Left hindlimb (tissue), 1 donor: ENCODE data around the gene AFAP1.

Experiments
- DNase-seq: peaks from one replicate; pipeline ENCODE4 v3.0.0-alpha.2; 2018

AFAP1 gene

DNA sequence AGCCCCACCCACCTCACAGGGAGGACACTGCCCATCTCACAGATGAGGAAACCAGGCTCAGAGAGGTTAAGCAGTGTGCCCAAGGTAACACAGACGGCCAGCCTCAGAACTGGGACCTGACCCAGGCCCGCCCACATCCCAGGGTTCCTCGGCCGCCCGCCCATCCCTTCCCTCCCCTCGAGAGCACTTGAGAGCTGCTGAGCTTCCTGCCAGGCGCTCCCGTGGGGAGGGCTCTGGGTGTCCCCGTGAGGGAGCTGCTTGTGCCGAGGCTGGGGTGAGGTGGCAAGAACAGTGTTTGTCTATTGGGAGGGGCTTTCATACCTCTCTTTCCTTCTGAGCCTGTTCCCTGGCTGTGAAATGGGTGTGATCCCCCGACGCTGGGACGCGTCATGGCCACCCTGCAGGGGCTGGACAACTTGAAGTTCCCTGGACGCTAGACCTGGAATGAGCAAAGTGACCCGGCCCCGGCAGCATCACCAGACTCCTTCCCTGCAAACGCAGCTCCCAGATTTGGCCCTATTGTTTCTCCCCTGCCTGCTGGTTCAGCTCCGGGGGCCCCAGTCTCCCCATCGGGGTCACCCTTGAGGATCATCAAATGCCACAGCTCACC, 204.9 kb downstream of the AFAP1 start:
- no peak for DNase-seq

DNA sequence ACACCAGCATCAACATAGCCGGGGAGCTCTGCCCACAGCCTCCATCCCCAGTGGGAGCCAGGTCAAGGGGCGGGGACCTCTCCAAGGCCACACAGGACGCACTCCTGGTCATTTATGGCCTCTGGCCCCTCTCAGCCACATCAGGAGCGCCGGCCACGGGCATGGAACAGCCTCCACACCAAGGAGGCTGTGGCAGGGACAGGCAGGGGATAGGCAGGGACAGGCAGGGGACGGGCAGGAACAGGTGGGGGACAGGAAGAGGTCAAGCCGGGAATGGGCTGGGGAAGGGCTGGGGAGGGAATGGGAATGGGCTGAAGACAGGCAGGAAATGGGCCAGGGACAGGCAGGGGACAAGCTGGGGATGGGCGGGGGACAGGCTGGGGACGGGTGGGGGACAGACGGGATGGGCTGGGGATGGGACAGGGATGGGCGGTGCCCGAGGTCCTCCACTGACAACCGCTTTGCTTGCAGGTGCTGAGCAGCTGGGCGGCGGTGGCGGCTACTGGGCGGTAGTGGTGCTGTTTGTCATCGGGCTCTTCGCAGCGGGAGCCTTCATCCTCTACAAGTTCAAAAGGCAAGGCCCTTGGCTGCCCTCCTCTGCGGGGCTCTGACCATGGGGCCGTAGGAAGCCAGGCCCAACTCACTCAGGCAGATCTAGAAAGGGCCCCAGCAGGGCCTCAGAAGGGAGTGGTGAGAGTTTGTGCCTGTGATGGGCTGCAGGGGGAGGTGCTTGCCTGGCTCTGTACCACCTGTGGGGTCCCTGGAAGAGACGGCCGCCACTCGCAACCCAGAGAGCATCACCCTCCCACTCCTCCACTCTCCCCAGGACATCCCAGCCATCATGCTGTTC, 205.6 kb downstream of the AFAP1 start:
- no peak for DNase-seq

DNA sequence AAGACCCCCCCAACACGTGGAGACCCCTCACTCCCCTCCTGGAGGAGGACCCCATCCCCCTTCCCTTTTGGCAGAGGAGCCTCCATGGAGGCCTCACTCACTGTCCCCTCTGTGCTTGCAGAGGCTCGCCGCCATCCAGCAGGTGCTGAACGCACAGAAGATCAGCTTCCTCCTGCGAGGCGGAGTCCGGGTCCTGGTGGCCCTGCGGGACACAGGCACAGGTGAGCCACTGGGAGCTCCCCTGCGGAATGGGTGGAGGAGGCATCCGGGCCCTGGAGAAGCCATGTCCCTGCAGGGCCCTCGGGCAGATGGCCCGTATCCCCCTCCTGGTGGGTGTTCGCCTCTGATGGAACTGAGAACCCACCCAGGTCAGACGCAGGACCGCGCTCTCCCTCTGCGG, 206.5 kb downstream of the AFAP1 start:
- DNase-seq, result no peak

DNA sequence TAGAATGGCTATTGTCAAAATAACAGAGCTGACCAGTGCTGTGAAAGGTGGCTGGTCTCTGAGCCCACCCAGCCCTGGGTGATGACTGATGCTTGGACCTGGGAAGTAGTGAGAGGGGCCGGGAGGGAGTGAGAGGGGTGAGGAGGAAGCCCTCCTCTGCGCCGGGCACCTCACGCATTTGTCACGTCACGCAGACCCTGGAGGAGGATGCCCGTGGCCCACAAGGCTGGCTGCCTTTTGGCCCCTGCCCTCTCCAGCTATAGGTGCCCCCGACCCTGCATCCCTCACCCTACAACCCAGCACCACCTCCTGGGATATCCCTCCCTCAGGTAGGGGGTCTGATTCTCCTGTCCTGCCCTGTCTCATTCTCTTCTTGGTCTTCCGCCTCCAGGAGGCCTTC, 207.4 kb downstream of the AFAP1 start:
- DNase-seq, result no peak

- DNase-seq, result no peak
These were observed 208.2 kb downstream of the AFAP1 start for GRCh38 chr4:7731437-7731836.

DNA sequence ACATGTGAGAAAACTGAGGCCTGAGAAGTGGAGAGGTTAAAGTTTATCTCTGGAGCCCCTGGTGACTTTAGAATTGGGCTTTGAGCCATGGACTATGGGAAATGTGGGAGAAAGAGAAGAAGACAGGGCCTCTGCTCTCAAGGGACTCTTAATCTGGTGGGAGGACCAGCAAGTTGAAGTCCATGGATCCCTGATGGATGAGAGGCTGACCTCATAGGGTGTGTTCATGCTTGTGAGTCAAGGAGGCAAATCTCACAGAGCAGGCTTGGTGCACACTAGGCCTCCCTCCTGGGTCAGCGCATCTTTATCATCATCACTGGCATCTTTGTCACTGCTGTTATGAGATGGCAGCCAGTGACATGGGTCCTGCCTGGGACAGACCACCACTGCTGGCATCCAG, 211.9 kb downstream of the AFAP1 start:
- no peak for DNase-seq

DNA sequence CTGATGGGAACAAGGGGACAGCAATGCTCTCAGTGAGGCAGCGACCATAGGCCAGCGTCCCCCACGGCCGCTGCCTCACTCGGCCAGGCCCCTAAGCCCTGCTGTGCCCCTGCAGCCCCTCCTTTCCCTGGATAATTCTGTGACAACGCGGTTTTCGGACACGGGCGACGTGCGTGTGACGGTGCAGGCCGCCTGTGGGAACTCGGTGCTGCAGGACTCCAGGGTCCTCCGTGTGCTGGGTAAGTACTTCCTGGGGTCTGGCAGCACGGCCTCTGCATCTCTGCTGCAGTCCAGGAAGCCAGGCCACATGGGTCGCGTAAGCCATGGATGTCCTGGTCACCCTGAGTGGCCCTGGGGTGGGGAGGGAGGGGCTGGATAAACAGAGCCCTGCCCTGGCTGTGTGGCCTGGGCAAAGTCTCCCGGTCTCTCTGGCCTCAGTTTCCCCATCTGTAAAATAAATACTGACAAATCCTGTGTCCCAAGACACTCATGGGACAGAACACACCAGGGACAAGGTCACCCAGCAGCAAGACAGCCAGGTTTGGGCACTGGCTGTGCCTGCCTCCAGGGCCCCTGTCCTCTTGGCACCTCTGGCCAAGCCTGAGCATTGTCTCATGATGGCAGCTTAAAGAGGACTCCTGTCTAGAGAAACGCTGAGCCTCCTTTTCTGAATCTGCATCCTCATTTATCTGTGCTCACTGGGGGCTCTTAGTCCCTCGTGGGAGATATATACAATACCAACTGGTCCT, 212.8 kb downstream of the AFAP1 start:
- no peak for DNase-seq

- DNase-seq, result no peak
These were observed 213.7 kb downstream of the AFAP1 start for GRCh38 chr4:7725951-7726350.

- no peak for DNase-seq
These were observed 216.0 kb downstream of the AFAP1 start for GRCh38 chr4:7723625-7724024.

- DNase-seq, result peak; percentile 53
These were observed 216.8 kb downstream of the AFAP1 start for GRCh38 chr4:7722766-7723387.

DNA sequence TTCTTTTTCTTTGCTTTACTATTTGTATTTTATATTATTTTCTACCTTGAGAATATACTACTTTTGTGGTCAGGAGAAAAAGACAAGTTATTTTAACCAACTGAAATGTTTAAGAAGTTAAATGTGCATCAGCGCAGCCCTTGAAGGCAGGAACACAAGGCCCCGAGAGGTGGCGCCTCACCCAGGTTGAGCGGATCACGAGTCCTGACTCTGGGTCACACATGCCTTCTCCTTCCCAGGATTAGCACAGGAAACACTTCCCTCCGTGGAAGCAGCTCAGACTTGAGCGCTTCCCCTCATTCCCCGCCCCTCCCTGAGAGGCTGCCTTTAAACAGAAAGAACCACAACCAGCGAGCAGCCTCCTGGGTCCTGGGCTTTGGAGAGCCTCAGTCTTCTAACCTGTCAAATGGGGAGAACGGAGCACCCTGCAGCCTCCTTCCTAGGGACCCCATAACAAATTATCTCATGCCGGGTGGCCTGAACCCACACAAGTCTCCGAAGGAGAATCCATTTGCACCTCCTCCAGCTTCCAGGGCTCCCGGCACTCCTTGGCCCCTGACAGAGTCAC, 217.6 kb downstream of the AFAP1 start:
- DNase-seq, result no peak

GRCh38 chr4:7719354-7720174, 220.1 kb downstream of the AFAP1 start:
- DNase-seq, result peak; percentile 71

DNA sequence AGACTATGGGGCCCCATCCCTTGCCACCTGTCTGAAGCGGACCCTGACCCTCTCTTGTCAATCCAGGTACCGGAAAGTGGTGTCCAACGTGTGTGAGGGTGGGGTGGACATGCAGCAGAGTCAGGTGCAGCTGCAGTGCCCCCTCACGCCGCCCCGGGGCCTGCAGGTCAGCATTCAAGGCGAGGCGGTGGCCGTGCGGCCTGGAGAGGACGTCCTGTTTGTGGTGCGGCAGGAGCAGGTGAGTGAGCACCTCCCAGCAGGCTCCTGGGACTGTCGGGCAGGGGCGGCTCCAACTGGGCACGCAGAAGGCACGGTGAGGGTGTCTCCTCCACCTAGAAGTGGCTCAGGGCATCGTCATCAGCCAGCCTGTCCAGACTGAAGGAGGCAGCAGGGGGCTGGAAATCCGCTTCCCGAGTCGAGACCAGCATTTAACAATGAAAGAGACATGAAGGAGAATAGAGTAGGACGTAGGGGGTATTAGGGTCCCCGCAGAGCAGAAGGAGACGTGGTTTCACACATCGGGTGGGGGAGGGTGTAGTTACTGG, 221.6 kb downstream of the AFAP1 start:
- DNase-seq, result no peak

- no peak for DNase-seq
These were observed 222.5 kb downstream of the AFAP1 start for GRCh38 chr4:7717161-7717560.

DNA sequence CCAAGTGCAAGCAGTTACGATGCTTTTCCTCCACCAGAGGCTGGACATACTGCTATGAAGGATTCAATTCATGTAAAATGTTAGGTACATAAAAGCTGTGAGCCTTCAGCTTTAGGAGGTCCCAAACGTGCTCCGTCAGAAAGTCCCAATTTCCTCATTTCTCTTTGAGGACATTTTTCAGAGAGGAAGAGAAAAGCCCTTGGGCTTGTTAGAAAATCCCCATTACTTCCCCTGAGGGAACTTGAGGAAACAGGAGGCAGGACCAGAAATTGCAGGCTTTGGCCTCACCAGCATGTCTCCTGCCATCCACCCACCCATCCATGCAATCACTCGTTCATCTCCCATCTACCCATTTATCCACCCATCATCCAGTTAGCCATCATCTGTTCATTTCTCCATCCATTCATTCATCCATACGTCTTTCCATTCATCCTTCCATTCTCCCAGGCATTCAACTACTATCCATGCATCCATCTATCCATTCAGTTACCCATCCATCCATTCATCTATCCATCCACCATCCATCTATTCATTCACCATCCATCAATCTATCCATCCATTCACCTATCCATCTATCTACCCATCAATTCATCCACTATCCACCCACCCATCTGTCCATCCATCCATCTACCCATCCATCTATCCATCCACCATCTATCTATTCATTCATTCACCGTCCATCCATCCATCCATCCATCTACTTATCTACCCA, 223.5 kb downstream of the AFAP1 start:
- no peak for DNase-seq

DNA sequence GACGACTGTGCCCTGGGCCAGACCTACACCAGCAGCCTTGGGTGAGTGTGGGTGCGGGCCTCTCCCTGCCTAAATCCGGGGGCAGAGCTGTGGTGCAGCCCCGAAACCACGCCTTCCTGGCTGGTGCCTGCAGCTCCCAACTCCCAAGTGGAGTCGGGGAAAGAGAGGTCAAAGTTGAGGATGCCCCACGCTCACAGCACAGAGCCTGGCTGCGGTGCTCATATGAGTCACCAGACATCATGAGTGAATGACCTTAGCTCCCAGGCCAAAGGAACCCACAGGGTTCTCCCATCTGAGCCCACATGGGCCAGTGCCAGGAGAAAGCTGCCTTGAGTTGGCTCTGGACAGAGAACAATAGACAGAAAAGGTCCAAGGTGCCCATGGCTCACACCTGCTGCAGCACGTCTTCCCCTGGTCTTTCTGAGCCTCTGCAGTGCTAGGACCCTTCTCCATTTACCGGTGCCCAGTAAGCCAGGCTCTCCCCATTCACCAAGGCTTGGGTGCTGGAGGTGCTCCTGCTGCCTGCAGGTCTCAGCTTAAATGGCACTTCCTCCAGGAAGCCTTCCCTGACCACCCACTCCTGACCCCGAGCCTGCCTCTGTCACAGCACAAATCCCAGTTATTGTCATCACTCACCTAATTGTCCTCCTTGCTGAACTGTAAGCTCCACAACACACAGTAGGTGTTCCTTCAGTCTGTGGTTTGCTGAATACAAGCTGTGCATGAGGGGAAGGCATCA, 224.2 kb downstream of the AFAP1 start:
- DNase-seq, result no peak

- DNase-seq, result no peak
These were observed 224.9 kb downstream of the AFAP1 start for GRCh38 chr4:7714738-7715137.

DNA sequence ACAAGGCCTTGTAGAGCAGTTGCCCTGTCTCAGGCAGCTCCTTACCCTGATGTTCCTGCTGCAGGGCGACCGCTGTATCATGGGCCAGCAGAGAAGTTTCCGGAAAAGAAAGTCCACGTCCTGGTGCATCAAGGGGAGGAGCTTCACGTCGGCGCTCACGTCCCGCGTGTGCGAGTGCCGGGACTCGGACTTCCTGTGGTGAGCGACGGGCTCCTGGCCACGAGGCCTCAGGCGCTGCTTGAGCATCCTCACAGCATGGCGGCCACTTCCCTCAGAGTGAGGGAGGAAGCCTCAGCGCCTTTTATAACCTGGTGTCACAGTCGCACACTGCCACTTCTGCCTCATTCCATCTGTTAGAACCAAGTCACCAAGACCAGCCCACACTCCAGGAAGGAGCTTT, 225.5 kb downstream of the AFAP1 start:
- no peak for DNase-seq

- DNase-seq, result no peak
These were observed 225.9 kb downstream of the AFAP1 start for GRCh38 chr4:7713757-7714156.

DNA sequence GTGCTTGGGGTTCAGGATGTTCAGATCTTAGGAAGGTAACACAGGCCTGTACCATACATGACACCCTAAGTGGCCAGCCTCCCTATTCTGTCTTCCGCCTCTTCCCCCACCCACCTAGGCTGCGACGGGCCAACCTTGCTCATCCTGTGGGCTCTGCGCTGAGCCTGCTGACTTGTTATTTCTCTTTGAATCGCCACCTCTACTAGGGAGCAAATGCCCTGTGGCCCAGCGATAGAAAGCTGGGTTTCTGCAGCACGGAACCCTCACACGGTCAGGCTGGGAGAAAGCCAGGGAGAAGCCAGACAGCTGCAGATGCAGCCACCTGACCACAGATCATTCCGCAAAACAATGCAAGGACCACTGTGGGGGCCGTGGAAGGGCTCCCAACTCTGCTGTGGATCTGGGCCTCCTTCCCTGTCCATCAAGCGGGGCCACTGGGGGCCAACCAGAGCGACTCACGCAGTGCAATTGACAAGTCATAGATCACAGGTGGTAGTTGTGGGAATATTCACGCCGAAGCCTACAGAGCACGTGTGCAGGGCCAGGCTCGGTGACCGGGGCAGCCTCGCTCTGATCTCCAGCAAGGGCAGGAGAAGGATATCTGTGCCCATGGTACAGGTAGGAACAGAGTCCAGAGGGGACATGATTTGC, 227.5 kb downstream of the AFAP1 start:
- DNase-seq, result no peak
